ENCODE results near the gene FDCSP. TPM values are rescaled to one million over a fixed set of nuclear protein-coding genes. Genes with fewer than 3 reads are reported as not detected.

The FDCSP gene
- not detected in 5 replicates for total RNA-seq (2022; extraction: Qiagen RNA extraction; ENCODE audit: low read depth)

GRCh38 chr4:70225824-70226223 is at the start of gene FDCSP:
FDCSP (plus strand) TSS chr4:70226124; CDS start chr4:70231195, 5,071 bp downstream.

GRCh38 chr4:70195425-70195824 is 30.5 kb upstream of the FDCSP start, which contains the start of gene ODAM:
ODAM (plus strand) TSS chr4:70195725; CDS start chr4:70196544, 819 bp downstream.

GRCh38 chr4:70242297-70242696 is 16.4 kb downstream of the FDCSP start, which contains the start of gene CSN3:
CSN3 (plus strand) TSS chr4:70242597; CDS start chr4:70244820, 2,223 bp downstream.

Other genes starting within 250 kb of the FDCSP start
- not detected in 5 replicates for gene STATH, start 230.2 kb upstream of the FDCSP start, total RNA-seq (2022; extraction: Qiagen RNA extraction; ENCODE audit: low read depth)
- not detected in 5 replicates for gene HTN3, start 197.7 kb upstream of the FDCSP start, total RNA-seq (2022; extraction: Qiagen RNA extraction; ENCODE audit: low read depth)
- gene HTN1, start 175.7 kb upstream of the FDCSP start, total RNA-seq (2022; extraction: Qiagen RNA extraction; ENCODE audit: low read depth): not detected in 5 replicates
- gene PRR27, start 71.9 kb upstream of the FDCSP start, total RNA-seq (2022; extraction: Qiagen RNA extraction; ENCODE audit: low read depth): not detected in 5 replicates
- gene ODAM, start 30.4 kb upstream of the FDCSP start, total RNA-seq (2022; extraction: Qiagen RNA extraction; ENCODE audit: low read depth): not detected in 5 replicates
- not detected in 5 replicates for gene CSN3, start 16.5 kb downstream of the FDCSP start, total RNA-seq (2022; extraction: Qiagen RNA extraction; ENCODE audit: low read depth)
- gene CABS1, start 108.9 kb downstream of the FDCSP start, total RNA-seq (2022; extraction: Qiagen RNA extraction; ENCODE audit: low read depth): not detected in 5 replicates
- gene SMR3A, start 134.6 kb downstream of the FDCSP start, total RNA-seq (2022; extraction: Qiagen RNA extraction; ENCODE audit: low read depth): not detected in 5 replicates
- gene SMR3B, start 157.0 kb downstream of the FDCSP start, total RNA-seq (2022; extraction: Qiagen RNA extraction; ENCODE audit: low read depth): not detected in 5 replicates
- not detected in 5 replicates for gene OPRPN, start 171.8 kb downstream of the FDCSP start, total RNA-seq (2022; extraction: Qiagen RNA extraction; ENCODE audit: low read depth)
- not detected in 5 replicates for gene MUC7, start 246.1 kb downstream of the FDCSP start, total RNA-seq (2022; extraction: Qiagen RNA extraction; ENCODE audit: low read depth)